Neural cell (in vitro differentiated cells): ENCODE data around the gene OVCH1.

ENCODE experiments used
- EP300 ChIP-seq: fragments of 450-650 bp; conservative IDR thresholded peaks from 2 replicates; pipeline ENCODE4 v1.6.1; 2014; ENCODE audit warnings: antibody characterized with exemption, mild to moderate bottlenecking, moderate library complexity; ENCODE audit not compliant: poor library complexity, severe bottlenecking
- EZH2 ChIP-seq: fragments of 200-600, 300-800 bp; shearing (Covaris generic), sonication (generic); IDR thresholded peaks from 2 replicates; pipeline ENCODE4 v1.6.1; 2014; ENCODE audit warnings: antibody characterized with exemption, low read length, borderline replicate concordance, mild to moderate bottlenecking; ENCODE audit not compliant: insufficient read depth, poor library complexity, severe bottlenecking
- MXI1 ChIP-seq: fragments of 450-650 bp; conservative IDR thresholded peaks from 2 replicates; pipeline ENCODE4 v1.6.1; 2014; ENCODE audit warnings: antibody characterized with exemption, mild to moderate bottlenecking; ENCODE audit not compliant: poor library complexity, severe bottlenecking
- POLR2AphosphoS5 ChIP-seq: IDR thresholded peaks from 2 replicates; pipeline ENCODE4 v1.6.1; 2012
- RAD21 ChIP-seq: fragments of 450-650 bp; conservative IDR thresholded peaks from 2 replicates; pipeline ENCODE4 v1.6.1; 2014; ENCODE audit warnings: antibody characterized with exemption, mild to moderate bottlenecking, moderate library complexity
- SMC3 ChIP-seq: fragments of 450-650 bp; conservative IDR thresholded peaks from 2 replicates; pipeline ENCODE4 v1.6.1; 2014; ENCODE audit warnings: antibody characterized with exemption, mild to moderate bottlenecking, moderate library complexity; ENCODE audit not compliant: poor library complexity
- TAF1 ChIP-seq: IDR thresholded peaks from 2 replicates; pipeline ENCODE4 v1.6.1; 2012; ENCODE audit warnings: low read depth
- TF ChIP-seq, protein P1 (sequence below): fragments of 450-650 bp; IDR thresholded peaks from 2 replicates; pipeline ENCODE4 v1.5.1; 2014; ENCODE audit warnings: antibody characterized with exemption, mild to moderate bottlenecking, moderate library complexity; ENCODE audit not compliant: poor library complexity, severe bottlenecking

DNA sequence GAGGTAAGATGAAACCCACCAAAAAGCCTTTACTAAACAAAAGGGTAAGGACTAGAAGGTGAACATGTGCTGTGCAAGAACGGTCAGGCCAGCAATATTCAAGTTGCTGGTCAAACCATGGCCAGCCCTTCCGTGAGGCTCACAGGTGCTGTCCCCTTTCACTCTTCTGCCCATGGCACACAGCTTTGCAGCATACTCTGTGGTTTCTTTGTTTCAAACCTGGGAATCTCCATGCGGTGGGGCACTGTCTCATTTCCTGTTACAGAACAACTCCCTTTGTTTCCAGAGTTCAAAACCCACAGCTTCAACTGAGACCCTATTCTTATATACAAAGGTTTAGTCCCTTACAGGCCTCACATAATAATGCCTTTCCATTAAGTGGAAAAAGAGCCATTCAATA, 1.7 kb upstream of the OVCH1 start:
- TF ChIP-seq EP300 (no peak), EZH2 (no peak), POLR2AphosphoS5 (no peak), SMC3 (no peak), TAF1 (no peak), RAD21 (no peak), MXI1 (no peak)
- TF ChIP-seq, protein P1, sequence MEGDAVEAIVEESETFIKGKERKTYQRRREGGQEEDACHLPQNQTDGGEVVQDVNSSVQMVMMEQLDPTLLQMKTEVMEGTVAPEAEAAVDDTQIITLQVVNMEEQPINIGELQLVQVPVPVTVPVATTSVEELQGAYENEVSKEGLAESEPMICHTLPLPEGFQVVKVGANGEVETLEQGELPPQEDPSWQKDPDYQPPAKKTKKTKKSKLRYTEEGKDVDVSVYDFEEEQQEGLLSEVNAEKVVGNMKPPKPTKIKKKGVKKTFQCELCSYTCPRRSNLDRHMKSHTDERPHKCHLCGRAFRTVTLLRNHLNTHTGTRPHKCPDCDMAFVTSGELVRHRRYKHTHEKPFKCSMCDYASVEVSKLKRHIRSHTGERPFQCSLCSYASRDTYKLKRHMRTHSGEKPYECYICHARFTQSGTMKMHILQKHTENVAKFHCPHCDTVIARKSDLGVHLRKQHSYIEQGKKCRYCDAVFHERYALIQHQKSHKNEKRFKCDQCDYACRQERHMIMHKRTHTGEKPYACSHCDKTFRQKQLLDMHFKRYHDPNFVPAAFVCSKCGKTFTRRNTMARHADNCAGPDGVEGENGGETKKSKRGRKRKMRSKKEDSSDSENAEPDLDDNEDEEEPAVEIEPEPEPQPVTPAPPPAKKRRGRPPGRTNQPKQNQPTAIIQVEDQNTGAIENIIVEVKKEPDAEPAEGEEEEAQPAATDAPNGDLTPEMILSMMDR = no peak
